Measurements from ENCODE around the gene FLT3LG. TPM values are rescaled to one million over a fixed set of nuclear protein-coding genes. Genes with fewer than 3 reads are reported as not detected.

Gene FLT3LG
- total RNA-seq, 1 donor from 2014 or later: 0.81 TPM

DNA sequence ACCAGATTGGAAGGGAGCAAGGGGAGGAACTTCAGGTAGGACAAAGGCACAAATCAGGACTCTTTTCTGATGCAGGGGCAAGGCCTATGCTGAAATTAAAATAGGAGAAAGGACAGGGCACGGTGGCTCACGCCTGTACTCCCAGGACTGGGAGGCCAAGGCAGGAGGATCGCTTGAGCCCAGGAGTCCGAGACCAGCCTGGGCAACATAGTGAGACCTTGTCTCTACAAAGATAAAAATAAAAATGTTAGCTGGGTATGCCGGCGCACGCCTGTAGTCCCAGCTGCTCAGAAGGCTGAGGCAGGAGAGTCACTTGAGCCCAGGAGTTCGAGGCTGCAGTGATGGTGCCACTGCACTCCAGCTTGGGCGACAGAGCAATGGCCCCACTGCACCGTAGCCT is 38.3 kb upstream of the FLT3LG start:
- H3K4me3 ChIP-seq (ENCODE audit: low read depth, low read length): no peak overlapping the region
- DNase-seq (ENCODE audit: low read depth): no peak
- TF ChIP-seq, protein P1, sequence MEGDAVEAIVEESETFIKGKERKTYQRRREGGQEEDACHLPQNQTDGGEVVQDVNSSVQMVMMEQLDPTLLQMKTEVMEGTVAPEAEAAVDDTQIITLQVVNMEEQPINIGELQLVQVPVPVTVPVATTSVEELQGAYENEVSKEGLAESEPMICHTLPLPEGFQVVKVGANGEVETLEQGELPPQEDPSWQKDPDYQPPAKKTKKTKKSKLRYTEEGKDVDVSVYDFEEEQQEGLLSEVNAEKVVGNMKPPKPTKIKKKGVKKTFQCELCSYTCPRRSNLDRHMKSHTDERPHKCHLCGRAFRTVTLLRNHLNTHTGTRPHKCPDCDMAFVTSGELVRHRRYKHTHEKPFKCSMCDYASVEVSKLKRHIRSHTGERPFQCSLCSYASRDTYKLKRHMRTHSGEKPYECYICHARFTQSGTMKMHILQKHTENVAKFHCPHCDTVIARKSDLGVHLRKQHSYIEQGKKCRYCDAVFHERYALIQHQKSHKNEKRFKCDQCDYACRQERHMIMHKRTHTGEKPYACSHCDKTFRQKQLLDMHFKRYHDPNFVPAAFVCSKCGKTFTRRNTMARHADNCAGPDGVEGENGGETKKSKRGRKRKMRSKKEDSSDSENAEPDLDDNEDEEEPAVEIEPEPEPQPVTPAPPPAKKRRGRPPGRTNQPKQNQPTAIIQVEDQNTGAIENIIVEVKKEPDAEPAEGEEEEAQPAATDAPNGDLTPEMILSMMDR (conservative IDR thresholded peaks at IDR 0.05; ENCODE audit: low read depth, low read length): no peak

DNA sequence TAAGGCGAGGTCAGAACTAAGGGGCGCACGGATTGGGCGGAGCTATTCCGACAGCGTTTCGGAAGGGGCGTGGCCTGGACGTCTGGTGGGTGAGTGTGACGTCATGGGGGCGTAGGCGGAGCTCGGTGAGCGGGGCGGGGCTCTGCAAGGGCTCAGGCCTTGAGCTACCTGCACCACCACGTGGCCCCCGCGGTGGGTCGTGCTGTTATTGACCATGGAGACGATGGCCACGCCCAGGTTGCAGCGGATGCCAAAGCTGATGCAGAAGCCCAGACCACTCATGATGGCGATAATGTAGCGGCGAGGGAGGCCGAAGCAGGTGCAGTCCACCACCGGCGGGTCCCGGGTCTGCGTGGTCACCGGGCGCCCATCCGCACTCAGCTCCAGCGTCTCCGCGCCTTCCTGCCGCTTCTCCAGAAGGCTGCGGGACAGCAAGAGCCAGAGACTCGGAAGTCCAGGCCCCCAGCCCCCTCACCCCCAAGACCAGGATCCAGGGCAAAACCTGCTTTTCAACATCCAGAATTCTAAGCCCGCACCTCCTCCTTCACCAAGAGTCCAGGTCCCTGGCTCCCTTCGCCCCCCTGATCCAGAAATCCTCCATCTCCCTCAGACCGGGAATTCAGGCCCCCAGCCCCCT is 37.5 kb upstream of the FLT3LG start:
- TF ChIP-seq, protein P1 (conservative IDR thresholded peaks at IDR 0.05; ENCODE audit: low read depth, low read length): no peak
- no peak for DNase-seq (ENCODE audit: low read depth)
- H3K4me3 ChIP-seq (ENCODE audit: low read depth, low read length): no peak overlapping the region

DNA sequence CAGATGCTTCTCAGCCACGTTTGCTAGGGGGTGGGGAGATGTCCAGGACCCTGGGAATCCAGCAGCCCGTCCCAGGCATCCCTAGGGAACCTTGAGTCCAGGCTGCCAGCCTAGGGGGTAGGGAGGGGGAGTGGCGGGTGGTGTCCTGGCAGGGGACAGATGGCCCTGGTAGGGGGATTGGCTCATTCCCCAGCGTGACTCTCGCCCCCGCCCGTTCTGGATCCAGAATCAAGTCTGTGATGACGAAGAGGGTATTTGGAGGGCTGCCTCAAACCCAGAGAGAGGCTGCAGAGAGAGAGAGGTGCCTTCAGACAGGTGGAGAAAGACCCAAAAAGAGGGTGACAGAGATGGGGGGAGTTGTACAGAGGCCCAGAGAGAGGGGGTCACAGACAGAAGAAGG is 36.8 kb upstream of the FLT3LG start:
- H3K4me3 ChIP-seq (ENCODE audit: low read depth, low read length): no peak overlapping the region
- no peak for DNase-seq (ENCODE audit: low read depth)
- TF ChIP-seq, protein P1 (conservative IDR thresholded peaks at IDR 0.05; ENCODE audit: low read depth, low read length): no peak

DNA sequence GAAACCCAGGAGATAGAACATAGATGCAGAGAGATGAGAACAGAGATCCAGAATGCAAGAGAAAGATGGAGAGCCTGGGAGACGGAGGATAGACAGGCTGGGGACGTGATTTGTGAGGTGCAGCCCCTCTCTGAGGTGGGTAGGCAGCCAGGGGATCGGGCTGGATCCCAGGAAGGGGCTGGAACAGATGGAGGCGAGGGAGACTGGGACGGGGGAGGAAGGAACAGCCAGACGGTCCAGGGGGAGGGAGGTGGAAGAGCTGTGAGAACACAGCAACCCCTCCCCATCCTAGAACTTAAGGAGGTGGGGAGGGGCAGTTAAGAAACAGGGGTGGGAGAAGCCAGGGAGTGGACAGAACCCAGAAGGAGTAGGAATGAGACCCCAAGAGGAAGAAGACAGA is 35.8 kb upstream of the FLT3LG start:
- DNase-seq (ENCODE audit: low read depth): no peak
- TF ChIP-seq, protein P1 (conservative IDR thresholded peaks at IDR 0.05; ENCODE audit: low read depth, low read length): no peak
- no peak overlapping the region for H3K4me3 ChIP-seq (ENCODE audit: low read depth, low read length)

DNA sequence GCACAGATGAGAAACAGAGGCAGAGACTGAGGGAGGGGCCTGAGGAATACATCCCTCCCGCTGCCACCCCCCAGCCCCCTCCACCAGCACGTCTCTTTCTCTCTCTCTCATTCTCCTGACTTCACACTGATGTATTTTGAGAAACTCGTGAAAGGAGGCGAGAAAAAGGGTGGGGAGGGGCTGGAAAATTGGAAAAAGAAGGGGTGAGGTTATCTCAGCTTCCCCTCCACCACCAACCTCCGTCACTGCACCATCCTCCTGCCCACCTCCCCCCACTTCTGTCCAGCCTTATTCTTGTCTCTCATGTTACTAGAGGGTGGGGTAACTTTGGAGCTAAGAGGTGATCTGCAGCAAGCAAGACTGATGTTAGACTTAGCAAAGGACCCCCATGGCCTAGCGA is 34.2 kb upstream of the FLT3LG start:
- no peak for DNase-seq (ENCODE audit: low read depth)
- H3K4me3 ChIP-seq (ENCODE audit: low read depth, low read length): no peak overlapping the region
- TF ChIP-seq, protein P1 (conservative IDR thresholded peaks at IDR 0.05; ENCODE audit: low read depth, low read length): no peak

DNA sequence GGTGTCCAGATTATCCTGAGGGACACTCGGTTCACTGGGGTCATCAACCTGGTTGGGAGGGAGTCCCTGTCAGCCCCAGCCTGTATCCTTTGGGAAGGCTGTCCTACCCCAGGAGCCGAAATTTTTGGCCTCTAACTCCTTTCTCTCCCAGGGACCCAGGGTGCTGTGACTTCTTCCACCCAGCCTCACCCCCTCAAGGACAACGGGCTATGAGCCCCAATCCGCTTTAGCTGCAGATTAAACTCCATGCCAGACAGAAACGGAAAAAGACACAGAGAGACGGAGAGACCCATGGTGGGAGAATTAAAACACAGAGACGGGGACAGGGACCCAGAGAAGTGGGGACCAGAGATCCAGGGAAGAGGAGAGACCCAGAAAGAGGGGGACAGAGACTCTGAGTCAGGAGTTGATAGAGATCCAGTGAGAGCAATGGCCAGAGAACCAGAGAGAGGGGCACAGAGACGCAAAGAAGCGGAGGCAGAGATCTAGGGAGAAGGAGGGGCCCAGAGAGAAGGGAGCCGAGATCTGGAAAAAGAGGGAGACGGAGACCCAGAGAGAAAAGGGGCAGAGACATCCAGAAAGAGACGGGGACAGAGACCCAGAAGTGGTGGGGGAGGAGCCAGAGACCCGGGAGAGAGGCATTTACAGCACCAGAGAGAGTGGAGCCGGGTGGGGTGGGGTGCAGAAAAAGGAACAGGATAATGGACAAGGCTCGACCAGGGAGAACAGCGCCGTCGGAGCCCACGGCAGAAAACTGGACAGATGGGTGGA is 33.4 kb upstream of the FLT3LG start:
- H3K4me3 ChIP-seq (ENCODE audit: low read depth, low read length): no peak overlapping the region
- TF ChIP-seq, protein P1 (conservative IDR thresholded peaks at IDR 0.05; ENCODE audit: low read depth, low read length): no peak
- DNase-seq (ENCODE audit: low read depth): no peak
